HL-60 (cell line): ENCODE data around the gene RUSF1.
A peak's percentile ranks its signal among the peaks of the same experiment; 100 is the strongest.

Experiments
- CTCF ChIP-seq: IDR thresholded peaks from one replicate; pipeline ENCODE4 v1.5.1; 2011; ENCODE audit warnings: low read length, control low read depth, inconsistent platforms; ENCODE audit not compliant: insufficient read depth
- POLR2AphosphoS5 ChIP-seq: IDR thresholded peaks from 2 replicates; pipeline ENCODE4 v1.6.1; 2012; ENCODE audit warnings: low read depth

GRCh38 chr16:31467151-31467773 is 40.9 kb downstream of the RUSF1 start:
- TF ChIP-seq CTCF (no peak), POLR2AphosphoS5 (peak; percentile 52; the same call in 1 of the 2 replicates)
